BJ (cell line): ENCODE measurements around the gene ESRRB. TPM values are rescaled to one million over a fixed set of nuclear protein-coding genes. Genes with fewer than 3 reads are reported as not detected.

Experiments used
- CTCF ChIA-PET: fragments of 350-600 bp; formaldehyde crosslinking; extraction: SDS; loops from one replicate; lab custom pipeline; 2021; ENCODE audit warnings: antibody characterized with exemption, inconsistent platforms; lab: Yijun Ruan, JAX
- POLR2A ChIA-PET: fragments of 300-600 bp; sonication (Branson Sonifier 250); formaldehyde crosslinking; extraction: SDS; loops from one replicate; lab custom pipeline; 2021; ENCODE audit warnings: antibody characterized with exemption; lab: Charles Lee
- DNase-seq: peaks from one replicate; pipeline ENCODE4 v3.0.0-alpha.2; 2011; ENCODE audit warnings: low read depth
- H3K27me3 ChIP-seq: 2 replicates; pipeline ENCODE4 v1.6.0; 2011; ENCODE audit warnings: low read length; ENCODE audit not compliant: control insufficient read depth, insufficient read depth
- H3K36me3 ChIP-seq: 2 replicates; pipeline ENCODE4 v1.5.1; 2011; ENCODE audit warnings: low read length; ENCODE audit not compliant: control insufficient read depth, insufficient read depth
- H3K4me3 ChIP-seq: 2 replicates; pipeline ENCODE4 v1.5.1; 2011; ENCODE audit warnings: low read depth, mild to moderate bottlenecking, control low read depth, low read length
- polyA plus RNA-seq: library from polyadenylated mRNA; depleted of rRNA; stranded (reverse); fragments of >200 nt; gene quantifications from 2 replicates; pipeline ENCODE4 v1.2.3, GENCODE V29; 2011
- TF ChIP-seq, protein P1 (sequence below): IDR thresholded peaks from 2 replicates; pipeline ENCODE4 v1.5.1; 2011; ENCODE audit warnings: low read depth, mild to moderate bottlenecking, control low read depth, inconsistent platforms, low read length, moderate library complexity; ENCODE audit not compliant: insufficient read depth

Gene ESRRB
- polyA plus RNA-seq, 1 experiment = not detected

DNA sequence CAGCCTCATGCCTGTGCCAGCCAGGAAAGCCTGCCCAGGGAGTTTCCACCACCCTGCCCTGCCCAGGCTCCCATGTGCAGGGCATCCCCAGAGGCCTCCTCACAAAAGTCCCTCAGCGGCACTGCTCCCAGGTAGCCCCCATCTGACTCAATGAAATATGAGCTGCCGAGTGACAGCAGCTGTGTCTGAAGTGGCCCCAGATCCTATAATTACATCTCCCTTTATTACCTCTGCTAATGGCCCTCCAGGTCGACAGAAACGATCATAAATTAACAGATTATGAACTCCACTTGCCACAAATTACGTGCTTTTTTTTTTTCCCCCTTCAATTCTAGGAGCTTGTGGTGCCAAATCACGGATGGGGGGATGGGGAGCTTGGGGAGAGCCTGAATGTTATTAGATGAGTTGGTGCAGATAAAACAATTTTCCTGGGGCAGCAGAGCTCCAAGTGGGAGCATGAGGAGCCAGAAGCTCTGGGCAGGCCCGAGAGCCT, 110.4 kb downstream of the ESRRB start:
- POLR2A ChIA-PET = no interaction called here
- CTCF ChIA-PET = interaction anchor here (0.6 to 1.1 kb wide), 3 partner anchors 19 to 791 kb away, joined by 3 read pairs; no protein-coding TSS in a partner anchor
- Histone ChIP-seq H3K4me3 (no peak overlapping the region), H3K27me3 (no peaks in the 10 kb centered on the region), H3K36me3 (no peaks in the 10 kb centered on the region)
- TF ChIP-seq, protein P1, sequence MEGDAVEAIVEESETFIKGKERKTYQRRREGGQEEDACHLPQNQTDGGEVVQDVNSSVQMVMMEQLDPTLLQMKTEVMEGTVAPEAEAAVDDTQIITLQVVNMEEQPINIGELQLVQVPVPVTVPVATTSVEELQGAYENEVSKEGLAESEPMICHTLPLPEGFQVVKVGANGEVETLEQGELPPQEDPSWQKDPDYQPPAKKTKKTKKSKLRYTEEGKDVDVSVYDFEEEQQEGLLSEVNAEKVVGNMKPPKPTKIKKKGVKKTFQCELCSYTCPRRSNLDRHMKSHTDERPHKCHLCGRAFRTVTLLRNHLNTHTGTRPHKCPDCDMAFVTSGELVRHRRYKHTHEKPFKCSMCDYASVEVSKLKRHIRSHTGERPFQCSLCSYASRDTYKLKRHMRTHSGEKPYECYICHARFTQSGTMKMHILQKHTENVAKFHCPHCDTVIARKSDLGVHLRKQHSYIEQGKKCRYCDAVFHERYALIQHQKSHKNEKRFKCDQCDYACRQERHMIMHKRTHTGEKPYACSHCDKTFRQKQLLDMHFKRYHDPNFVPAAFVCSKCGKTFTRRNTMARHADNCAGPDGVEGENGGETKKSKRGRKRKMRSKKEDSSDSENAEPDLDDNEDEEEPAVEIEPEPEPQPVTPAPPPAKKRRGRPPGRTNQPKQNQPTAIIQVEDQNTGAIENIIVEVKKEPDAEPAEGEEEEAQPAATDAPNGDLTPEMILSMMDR = no peak
- no peak for DNase-seq

- no peak for DNase-seq
- CTCF ChIA-PET = interaction anchor here (0.6 to 1.4 kb wide), 3 partner anchors 12 to 1478 kb away, joined by 3 to 5 read pairs (median 3); no protein-coding TSS in a partner anchor
- POLR2A ChIA-PET = no interaction called here
These were observed 112.6 kb downstream of the ESRRB start for GRCh38 chr14:76488551-76488950.

DNA sequence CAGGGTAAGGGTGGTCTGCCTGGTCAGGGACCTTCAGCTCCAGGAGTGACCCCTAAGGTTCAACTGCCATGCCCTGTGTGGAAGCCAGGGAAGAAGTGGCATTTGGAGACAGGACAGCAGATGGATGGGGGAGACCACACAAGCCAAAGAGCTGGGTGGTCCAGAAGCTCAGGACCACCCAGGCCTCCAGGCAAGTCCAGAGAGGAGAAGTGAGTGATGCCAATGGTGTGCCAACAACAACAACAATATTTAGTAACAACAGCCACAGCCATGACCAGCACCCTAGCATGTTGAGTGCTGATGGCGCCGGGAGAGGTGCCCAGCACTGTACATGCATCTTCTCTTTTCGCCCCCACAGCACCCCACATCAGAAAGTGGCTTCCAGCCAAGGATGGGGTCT, 113.7 kb downstream of the ESRRB start:
- Histone ChIP-seq H3K36me3 (no peaks in the 10 kb centered on the region), H3K27me3 (no peaks in the 10 kb centered on the region), H3K4me3 (no peak overlapping the region)
- POLR2A ChIA-PET = no interaction called here
- TF ChIP-seq, protein P1 = no peak
- DNase-seq = no peak
- CTCF ChIA-PET = interaction anchor here (1.4 kb wide), 1 partner anchor 19 kb away, joined by 5 read pairs; no protein-coding TSS in a partner anchor

More at GRCh38 chr14:76488551-76488950, 112.6 kb downstream of the ESRRB start:
- H3K4me3 ChIP-seq = no peak overlapping the region
- TF ChIP-seq, protein P1 = no peak
- H3K36me3 ChIP-seq = no peaks in the 10 kb centered on the region
- H3K27me3 ChIP-seq = no peaks in the 10 kb centered on the region

DNA sequence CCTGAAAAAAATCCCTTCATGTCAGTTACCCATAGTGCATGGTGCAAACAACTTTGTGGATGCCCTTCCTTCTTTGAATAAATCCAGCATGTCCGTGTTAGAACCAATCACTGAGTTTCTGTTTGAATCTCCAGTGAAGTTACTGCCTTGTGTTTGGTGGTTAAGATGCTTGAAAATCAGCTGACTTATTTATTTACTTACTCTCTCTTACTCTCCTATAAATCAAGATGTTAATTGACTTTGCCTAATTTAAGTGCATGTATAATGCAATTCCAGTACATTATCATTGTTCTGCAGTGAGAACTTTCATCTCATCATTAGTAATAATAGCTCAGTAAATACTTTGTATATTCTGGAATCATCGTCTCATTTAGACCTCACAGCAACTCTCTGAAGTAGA, 114.2 kb downstream of the ESRRB start:
- TF ChIP-seq, protein P1 = no peak
- CTCF ChIA-PET = no interaction called here
- Histone ChIP-seq H3K27me3 (no peaks in the 10 kb centered on the region), H3K36me3 (no peaks in the 10 kb centered on the region), H3K4me3 (no peak overlapping the region)
- DNase-seq = no peak
- POLR2A ChIA-PET = no interaction called here

GRCh38 chr14:76490735-76491134, 114.8 kb downstream of the ESRRB start:
- no peak for DNase-seq
- Histone ChIP-seq H3K4me3 (no peak overlapping the region), H3K27me3 (no peaks in the 10 kb centered on the region), H3K36me3 (no peaks in the 10 kb centered on the region)
- TF ChIP-seq, protein P1 = no peak
- POLR2A ChIA-PET = no interaction called here
- CTCF ChIA-PET = no interaction called here
